ENCODE results near the gene STK10.

GRCh38 chr5:172098046-172098445, 90.0 kb downstream of the STK10 start:
- TF ChIP-seq, protein P1, sequence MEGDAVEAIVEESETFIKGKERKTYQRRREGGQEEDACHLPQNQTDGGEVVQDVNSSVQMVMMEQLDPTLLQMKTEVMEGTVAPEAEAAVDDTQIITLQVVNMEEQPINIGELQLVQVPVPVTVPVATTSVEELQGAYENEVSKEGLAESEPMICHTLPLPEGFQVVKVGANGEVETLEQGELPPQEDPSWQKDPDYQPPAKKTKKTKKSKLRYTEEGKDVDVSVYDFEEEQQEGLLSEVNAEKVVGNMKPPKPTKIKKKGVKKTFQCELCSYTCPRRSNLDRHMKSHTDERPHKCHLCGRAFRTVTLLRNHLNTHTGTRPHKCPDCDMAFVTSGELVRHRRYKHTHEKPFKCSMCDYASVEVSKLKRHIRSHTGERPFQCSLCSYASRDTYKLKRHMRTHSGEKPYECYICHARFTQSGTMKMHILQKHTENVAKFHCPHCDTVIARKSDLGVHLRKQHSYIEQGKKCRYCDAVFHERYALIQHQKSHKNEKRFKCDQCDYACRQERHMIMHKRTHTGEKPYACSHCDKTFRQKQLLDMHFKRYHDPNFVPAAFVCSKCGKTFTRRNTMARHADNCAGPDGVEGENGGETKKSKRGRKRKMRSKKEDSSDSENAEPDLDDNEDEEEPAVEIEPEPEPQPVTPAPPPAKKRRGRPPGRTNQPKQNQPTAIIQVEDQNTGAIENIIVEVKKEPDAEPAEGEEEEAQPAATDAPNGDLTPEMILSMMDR (IDR thresholded peaks at IDR 0.05): no peak
- no peak for TF ChIP-seq POLR2A (IDR thresholded peaks at IDR 0.05)
